ENCODE data around the gene MAP3K20.

Gene MAP3K20

GRCh38 chr2:173051463-173052215 is 24.0 kb upstream of the MAP3K20 start:
- no peak for DNase-seq (ENCODE audit: low spot score)

- peak; percentile 14 for DNase-seq (ENCODE audit: low spot score)
Measured at GRCh38 chr2:173053043-173053699, 22.5 kb upstream of the MAP3K20 start.

GRCh38 chr2:173054466-173054865 is 21.2 kb upstream of the MAP3K20 start:
- DNase-seq (ENCODE audit: low spot score), result peak; percentile 13

- no peak for DNase-seq (ENCODE audit: low spot score)
Measured at GRCh38 chr2:173056705-173057364, 18.8 kb upstream of the MAP3K20 start.

GRCh38 chr2:173058097-173058496 is 17.5 kb upstream of the MAP3K20 start:
- peak; percentile 70 for DNase-seq (ENCODE audit: low spot score)

GRCh38 chr2:173058673-173059072 is 17.0 kb upstream of the MAP3K20 start:
- no peak for DNase-seq (ENCODE audit: low spot score)

GRCh38 chr2:173059292-173059691 is 16.4 kb upstream of the MAP3K20 start:
- DNase-seq (ENCODE audit: low spot score), result no peak

GRCh38 chr2:173059971-173060461 is 15.6 kb upstream of the MAP3K20 start:
- DNase-seq (ENCODE audit: low spot score), result peak; percentile 45

GRCh38 chr2:173062801-173063200 is 12.8 kb upstream of the MAP3K20 start:
- DNase-seq (ENCODE audit: low spot score), result no peak

GRCh38 chr2:173064151-173064805 is 11.4 kb upstream of the MAP3K20 start:
- peak; percentile 26 for DNase-seq (ENCODE audit: low spot score)

- no peak for DNase-seq (ENCODE audit: low spot score)
Measured at GRCh38 chr2:173066887-173067676, 8.6 kb upstream of the MAP3K20 start.

- DNase-seq (ENCODE audit: low spot score), result no peak
Measured at GRCh38 chr2:173075056-173075780, 428 bp upstream of the MAP3K20 start.

GRCh38 chr2:173076581-173077345 is 1.1 kb downstream of the MAP3K20 start:
- DNase-seq (ENCODE audit: low spot score), result peak; percentile 56

- DNase-seq (ENCODE audit: low spot score), result no peak
Measured at GRCh38 chr2:173077506-173078177, 2.0 kb downstream of the MAP3K20 start.

- DNase-seq (ENCODE audit: low spot score), result no peak
Measured at GRCh38 chr2:173079141-173079540, 3.5 kb downstream of the MAP3K20 start.

GRCh38 chr2:173079973-173080860 is 4.6 kb downstream of the MAP3K20 start:
- DNase-seq (ENCODE audit: low spot score), result peak; percentile 50

- peak; percentile 13 for DNase-seq (ENCODE audit: low spot score)
Measured at GRCh38 chr2:173086518-173087213, 11.0 kb downstream of the MAP3K20 start.

GRCh38 chr2:173087214-173087581 is 11.6 kb downstream of the MAP3K20 start:
- no peak for DNase-seq (ENCODE audit: low spot score)

Data from GM03348 (cell line).